Mucosa of rectum (tissue), 2 donors: ENCODE data around the gene HSP90B1.

Experiments used
- H3K27ac ChIP-seq, 2 donors: one replicate each; pipeline ENCODE4 v1.7.0; 2013; ENCODE audit warnings: inconsistent platforms in 2 of 2, low read depth in 2 of 2, low read length in 2 of 2
- H3K27me3 ChIP-seq, 2 donors: one replicate each; pipeline ENCODE4 v1.7.0; 2013; ENCODE audit warnings: low read length in 2 of 2; ENCODE audit not compliant: control insufficient read depth in 2 of 2, insufficient read depth in 2 of 2
- H3K36me3 ChIP-seq, 2 donors: one replicate each; pipeline ENCODE4 v1.7.0; 2013; ENCODE audit warnings: low read length in 2 of 2; ENCODE audit not compliant: control insufficient read depth in 2 of 2, insufficient read depth in 2 of 2
- H3K4me1 ChIP-seq, 2 donors: one replicate each; pipeline ENCODE4 v1.7.0; 2013; ENCODE audit warnings: low read length in 2 of 2, mild to moderate bottlenecking in 1 of 2; ENCODE audit not compliant: control insufficient read depth in 2 of 2, insufficient read depth in 2 of 2
- H3K4me3 ChIP-seq, 2 donors: one replicate each; pipeline ENCODE4 v1.7.0; 2013; ENCODE audit warnings: low read length in 2 of 2
- H3K9ac ChIP-seq, 2 donors: one replicate each; pipeline ENCODE4 v1.7.0; 2013; ENCODE audit warnings: low read length in 2 of 2, low read depth in 1 of 2, mild to moderate bottlenecking in 1 of 2
- H3K9me3 ChIP-seq, 2 donors: one replicate each; pipeline ENCODE4 v1.7.0; 2013; ENCODE audit warnings: low read length in 2 of 2; ENCODE audit not compliant: control insufficient read depth in 2 of 2
- donor health status: healthy.
- donor health status: Normal muscosa, but diverticular disease.

Gene HSP90B1

GRCh38 chr12:103930034-103930786, at the start of gene HSP90B1:
Gene HSP90B1, plus strand, starts transcription at chr12:103930410. Its CDS starts 106 bp downstream, at chr12:103930516.
- peak within 1 kb of the TSS; percentile 85 to 95 for H3K9ac ChIP-seq
- H3K27me3 ChIP-seq: no peaks in the 10 kb centered on the region
- H3K9me3 ChIP-seq: no peaks in the 10 kb centered on the region
- H3K4me1 ChIP-seq: peaks cover 18 to 32% of the 10 kb centered on the region in 2 donors
- H3K36me3 ChIP-seq: peaks cover 18 to 27% of the 10 kb centered on the region in 2 donors
- H3K27ac ChIP-seq: peak within 1 kb of the TSS; percentile 88 to 95
- H3K4me3 ChIP-seq: peak within 1 kb of the TSS; percentile 88 to 93

GRCh38 chr12:103881261-103881660, 48.9 kb upstream of the HSP90B1 start:
- Histone ChIP-seq H3K9me3 (no peaks in the 10 kb centered on the region), H3K27ac (no peak overlapping the region), H3K4me1 (no peaks in the 10 kb centered on the region), H3K27me3 (no peaks in the 10 kb centered on the region), H3K36me3 (no peaks in the 10 kb centered on the region), H3K4me3 (no peak overlapping the region), H3K9ac (no peak overlapping the region)

GRCh38 chr12:103882861-103883596, 47.2 kb upstream of the HSP90B1 start:
- no peak overlapping the region for H3K9ac ChIP-seq
- H3K4me3 ChIP-seq: no peak overlapping the region
- no peak overlapping the region for H3K27ac ChIP-seq
- H3K27me3 ChIP-seq: no peaks in the 10 kb centered on the region
- H3K9me3 ChIP-seq: no peaks in the 10 kb centered on the region
- no peaks in the 10 kb centered on the region for H3K4me1 ChIP-seq
- no peaks in the 10 kb centered on the region for H3K36me3 ChIP-seq

GRCh38 chr12:103883908-103884307, 46.3 kb upstream of the HSP90B1 start:
- no peaks in the 10 kb centered on the region for H3K9me3 ChIP-seq
- H3K4me3 ChIP-seq: no peak overlapping the region
- no peaks in the 10 kb centered on the region for H3K4me1 ChIP-seq
- H3K27me3 ChIP-seq: no peaks in the 10 kb centered on the region
- H3K27ac ChIP-seq: no peak overlapping the region
- no peak overlapping the region for H3K9ac ChIP-seq
- no peaks in the 10 kb centered on the region for H3K36me3 ChIP-seq

- H3K27ac ChIP-seq: no peak overlapping the region
- no peaks in the 10 kb centered on the region for H3K27me3 ChIP-seq
- H3K9ac ChIP-seq: no peak overlapping the region
- H3K4me1 ChIP-seq: no peaks in the 10 kb centered on the region
- no peaks in the 10 kb centered on the region for H3K9me3 ChIP-seq
- H3K4me3 ChIP-seq: no peak overlapping the region
- H3K36me3 ChIP-seq: no peaks in the 10 kb centered on the region
Observed at GRCh38 chr12:103884316-103884715, 45.9 kb upstream of the HSP90B1 start.

- H3K4me3 ChIP-seq: no peak overlapping the region
- H3K36me3 ChIP-seq: no peaks in the 10 kb centered on the region
- H3K4me1 ChIP-seq: no peaks in the 10 kb centered on the region
- no peak overlapping the region for H3K9ac ChIP-seq
- no peak overlapping the region for H3K27ac ChIP-seq
- no peaks in the 10 kb centered on the region for H3K9me3 ChIP-seq
- no peaks in the 10 kb centered on the region for H3K27me3 ChIP-seq
Observed at GRCh38 chr12:103886195-103886797, 43.9 kb upstream of the HSP90B1 start.

GRCh38 chr12:103887738-103888137, 42.5 kb upstream of the HSP90B1 start:
- H3K4me1 ChIP-seq: no peaks in the 10 kb centered on the region

GRCh38 chr12:103897316-103897715, 32.9 kb upstream of the HSP90B1 start:
- Histone ChIP-seq H3K9ac (no peak overlapping the region), H3K36me3 (no peaks in the 10 kb centered on the region), H3K9me3 (no peaks in the 10 kb centered on the region), H3K27me3 (no peaks in the 10 kb centered on the region), H3K4me3 (no peak overlapping the region), H3K4me1 (no peaks in the 10 kb centered on the region), H3K27ac (no peak overlapping the region)

More at GRCh38 chr12:103887738-103888137, 42.5 kb upstream of the HSP90B1 start:
- Histone ChIP-seq H3K27me3 (no peaks in the 10 kb centered on the region), H3K9ac (no peak overlapping the region), H3K4me3 (no peak overlapping the region), H3K9me3 (no peaks in the 10 kb centered on the region), H3K27ac (no peak overlapping the region), H3K36me3 (no peaks in the 10 kb centered on the region)

GRCh38 chr12:103901518-103902173, 28.6 kb upstream of the HSP90B1 start:
- Histone ChIP-seq H3K27ac (peak overlapping the region in 1 of 2 donors; percentile 16), H3K9me3 (no peaks in the 10 kb centered on the region), H3K27me3 (no peaks in the 10 kb centered on the region), H3K4me3 (no peak overlapping the region), H3K4me1 (no peaks in the 10 kb centered on the region), H3K36me3 (no peaks in the 10 kb centered on the region), H3K9ac (no peak overlapping the region)

GRCh38 chr12:103903993-103904392, 26.2 kb upstream of the HSP90B1 start:
- Histone ChIP-seq H3K9ac (no peak overlapping the region), H3K4me1 (no peaks in the 10 kb centered on the region)

More at GRCh38 chr12:103903993-103904392, 26.2 kb upstream of the HSP90B1 start:
- Histone ChIP-seq H3K27me3 (no peaks in the 10 kb centered on the region), H3K9me3 (no peaks in the 10 kb centered on the region), H3K36me3 (no peaks in the 10 kb centered on the region), H3K4me3 (no peak overlapping the region), H3K27ac (no peak overlapping the region)
